GOT3 (cell line): ENCODE data around the gene USP40.
"Not testable (repeated sequence)": the region's sequence is repeated elsewhere in the genome, so short reads cannot be mapped to it uniquely, and the experiment has no call there.

ENCODE experiments used
- DNase-seq: peaks from one replicate; lab custom pipeline; 2025; ENCODE audit warnings: mixed read lengths; lab: John Stamatoyannopoulos, UW

USP40 gene

DNA sequence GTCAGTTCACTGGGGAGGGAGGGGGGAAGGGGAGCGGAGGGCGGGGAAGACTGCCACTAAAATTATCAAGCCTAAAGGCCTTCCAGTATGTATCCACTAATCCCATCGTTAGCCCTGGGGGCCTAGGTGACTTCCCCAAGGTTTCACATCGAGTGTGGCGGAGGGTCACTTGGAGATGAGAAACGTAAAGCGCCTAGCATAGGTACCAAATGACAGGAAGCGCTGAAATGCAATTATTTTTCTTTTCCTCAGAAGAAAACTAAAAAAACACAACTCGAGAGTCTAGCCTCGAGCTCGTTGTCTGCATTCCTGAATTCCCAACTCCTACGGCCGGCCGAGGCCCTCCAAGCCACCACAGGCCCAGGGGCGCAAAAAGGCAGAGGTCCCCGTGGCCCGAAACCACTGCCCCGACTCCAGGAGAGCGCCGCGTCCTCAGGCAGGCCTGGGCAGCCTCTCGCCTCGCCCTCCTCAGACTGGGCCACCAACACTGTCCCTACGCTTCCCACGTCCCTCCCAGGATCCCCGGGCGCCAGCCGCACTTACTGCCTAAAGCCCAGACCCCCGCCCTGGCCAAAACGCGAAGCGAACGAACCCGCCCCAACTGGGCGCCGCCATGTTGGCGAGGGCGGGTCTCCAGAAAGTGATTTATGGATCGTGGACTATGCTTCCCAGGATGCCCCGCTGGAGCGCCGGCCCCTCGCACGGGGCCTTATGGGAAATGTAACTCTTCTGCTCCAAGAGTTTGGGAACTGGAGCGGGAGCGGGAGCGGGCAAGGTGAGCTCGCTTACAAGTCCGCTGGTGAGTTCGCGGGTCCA, at the start of gene USP40:
TSS of gene USP40 (minus strand) at position 642 of the 816 bp plus-strand sequence. CDS start 1,228 bp downstream, outside the sequence.
- no peak for DNase-seq

- DNase-seq, result no peak
These were observed 44.7 kb upstream of the USP40 start for GRCh38 chr2:233611284-233611683.

DNA sequence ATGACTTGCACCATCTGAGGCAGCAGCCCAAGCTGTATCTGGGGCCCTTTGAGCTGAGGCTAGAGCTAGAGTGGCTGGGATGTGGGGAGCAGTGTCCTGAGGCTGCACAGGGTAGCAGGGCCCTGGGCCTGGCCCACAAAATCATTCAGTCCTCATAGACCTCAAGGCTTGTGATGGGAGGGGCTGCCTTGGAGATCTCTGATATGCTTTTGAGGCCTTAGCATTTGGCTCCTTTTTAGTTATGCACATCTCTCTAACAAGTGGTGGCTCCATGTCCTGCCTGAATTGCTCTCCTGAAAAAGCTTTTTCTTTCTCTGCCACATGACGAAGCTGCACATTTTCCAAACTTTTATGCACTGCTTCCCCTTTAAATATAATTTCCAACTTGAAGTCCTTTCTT, 39.1 kb upstream of the USP40 start:
- no peak for DNase-seq

- no peak for DNase-seq
These were observed 38.2 kb upstream of the USP40 start for GRCh38 chr2:233604826-233605225.

DNA sequence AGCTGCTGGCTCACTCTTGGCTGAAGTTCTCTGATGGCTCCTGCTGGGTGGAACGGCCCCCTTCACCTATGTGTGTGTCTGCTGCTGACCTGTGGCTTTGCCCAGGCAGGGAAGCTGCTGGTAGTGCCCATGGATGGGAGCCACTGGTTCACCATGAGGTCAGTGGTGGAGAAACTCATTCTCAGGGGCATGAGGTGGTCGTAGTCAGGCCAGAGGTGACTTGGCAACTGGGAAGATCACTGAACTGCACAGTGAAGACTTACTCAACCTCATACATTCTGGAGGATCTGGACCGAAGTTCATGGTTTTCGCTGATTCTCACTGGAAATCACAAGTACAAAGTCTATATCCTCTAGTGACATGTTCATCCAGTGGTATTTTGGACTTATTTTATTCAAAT, 36.9 kb upstream of the USP40 start:
- DNase-seq, result no peak

DNA sequence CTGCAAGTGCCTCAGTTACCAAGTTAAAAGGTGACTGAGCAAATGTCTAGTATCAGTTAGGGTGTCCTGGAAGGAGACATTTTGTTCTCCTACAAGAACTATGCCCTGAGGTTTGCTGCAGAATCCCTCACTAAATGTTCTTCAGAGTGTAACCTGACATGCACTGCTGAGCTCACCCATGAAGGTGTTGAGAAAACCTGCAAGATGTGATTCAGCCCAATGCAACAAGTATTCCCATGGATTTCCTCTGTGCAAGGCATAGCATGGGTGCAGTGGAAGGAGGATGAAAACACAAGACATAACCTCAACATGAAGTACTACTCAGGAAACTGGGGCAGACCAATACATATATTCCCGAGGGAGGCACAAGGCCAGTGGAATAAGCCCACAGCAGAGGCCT, 35.5 kb upstream of the USP40 start:
- no peak for DNase-seq

- DNase-seq, result no peak
These were observed 33.8 kb upstream of the USP40 start for GRCh38 chr2:233600386-233600785.

DNA sequence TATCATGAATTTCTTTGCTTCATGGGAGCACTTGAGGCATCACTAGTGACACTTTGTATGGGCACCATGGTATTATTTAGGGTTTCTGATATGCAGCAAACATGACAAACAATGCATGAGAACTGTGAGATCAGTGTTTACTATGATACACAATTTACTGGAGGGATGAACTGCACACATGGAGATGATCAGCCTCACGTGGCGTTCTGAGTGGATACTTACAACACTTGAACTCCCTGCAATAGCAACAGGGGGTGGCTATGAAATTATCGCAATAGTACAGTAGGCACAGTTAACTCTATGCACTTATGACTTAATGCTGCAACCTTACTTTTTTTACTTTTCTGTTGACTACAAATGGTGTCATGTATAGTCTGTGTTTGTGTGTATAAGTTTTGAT, 32.4 kb upstream of the USP40 start:
- DNase-seq, result no peak

GRCh38 chr2:233597522-233597921, 30.9 kb upstream of the USP40 start:
- DNase-seq, result no peak

- no peak for DNase-seq
These were observed 26.6 kb upstream of the USP40 start for GRCh38 chr2:233593201-233593600.

GRCh38 chr2:233592706-233593105, 26.1 kb upstream of the USP40 start:
- not testable (repeated sequence) for DNase-seq

DNA sequence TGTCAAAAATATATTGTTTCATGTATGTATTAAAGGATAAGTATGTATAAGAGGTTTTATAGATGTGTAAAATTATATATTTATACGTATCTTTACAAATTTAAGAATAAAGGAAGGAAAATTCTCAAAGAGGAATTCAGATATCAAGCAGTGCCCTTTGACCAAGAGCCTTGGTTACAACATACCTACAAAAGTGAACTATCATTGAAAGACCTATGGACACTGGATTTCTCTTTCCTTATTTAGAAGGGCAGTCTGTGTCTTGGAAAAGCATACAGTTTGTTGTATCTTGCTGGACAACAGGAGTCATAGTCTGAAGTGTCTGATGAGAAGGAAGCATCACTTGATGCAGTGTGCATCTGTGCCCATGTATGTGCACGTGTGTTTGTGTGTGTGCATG, 21.8 kb upstream of the USP40 start:
- no peak for DNase-seq

DNA sequence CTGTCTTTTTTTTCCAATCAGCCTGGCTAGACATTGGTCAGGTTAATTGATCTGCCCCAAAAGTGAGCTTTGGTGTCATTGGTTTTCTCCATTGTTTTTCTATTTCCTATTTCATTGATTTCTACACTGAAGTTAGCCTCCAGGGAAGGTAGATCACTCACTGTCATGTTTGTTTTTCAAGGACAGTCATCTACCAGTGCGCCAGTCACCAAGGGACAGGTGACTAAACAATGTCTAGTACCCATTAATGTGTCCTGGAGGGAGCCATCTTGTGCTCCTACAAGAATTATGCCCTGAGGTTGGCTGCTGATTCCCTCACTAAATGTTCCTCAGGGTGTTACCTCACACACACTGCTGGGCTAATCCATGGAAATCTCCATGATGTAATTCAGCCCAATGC, 17.6 kb upstream of the USP40 start:
- no peak for DNase-seq

- DNase-seq, result not testable (repeated sequence)
These were observed 16.8 kb upstream of the USP40 start for GRCh38 chr2:233583217-233583965.

DNA sequence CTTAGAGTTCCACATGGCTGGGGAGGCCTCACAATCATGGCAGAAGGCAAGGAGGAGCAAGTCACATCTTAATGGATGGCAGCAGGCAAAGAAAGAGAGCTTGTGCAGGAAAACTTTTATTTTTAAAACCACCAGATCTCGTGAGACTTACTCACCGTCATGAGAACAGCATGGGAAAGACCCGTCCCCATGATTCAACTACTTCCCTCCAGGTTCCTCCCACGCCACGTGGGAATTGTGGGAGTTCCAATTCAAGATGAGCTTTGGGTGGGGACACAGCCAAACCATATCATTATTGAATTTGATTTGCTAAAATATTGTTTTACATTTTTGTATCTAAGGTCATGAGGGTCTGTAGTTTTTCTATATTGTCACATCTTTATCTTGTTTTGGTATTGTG, 10.8 kb upstream of the USP40 start:
- not testable (repeated sequence) for DNase-seq

DNA sequence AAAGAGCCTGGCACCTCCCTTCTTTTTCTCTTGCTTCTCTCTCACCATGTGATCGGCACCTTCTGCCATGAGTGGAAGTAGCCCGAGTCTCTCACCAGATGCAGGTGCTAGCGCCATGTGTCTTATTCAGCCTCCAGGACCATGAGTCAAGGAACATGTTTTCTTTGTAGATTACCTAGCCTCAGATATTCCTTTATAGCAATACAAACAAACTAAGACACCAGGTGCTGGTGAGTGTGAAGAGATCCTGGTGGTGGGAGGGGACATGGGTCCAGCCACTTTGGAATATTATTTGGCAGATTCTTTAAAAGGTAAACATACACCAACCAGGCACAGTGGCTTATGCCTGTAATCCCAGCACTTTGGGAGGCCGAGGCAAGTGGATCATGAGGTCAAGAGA, 5.9 kb upstream of the USP40 start:
- no peak for DNase-seq

DNA sequence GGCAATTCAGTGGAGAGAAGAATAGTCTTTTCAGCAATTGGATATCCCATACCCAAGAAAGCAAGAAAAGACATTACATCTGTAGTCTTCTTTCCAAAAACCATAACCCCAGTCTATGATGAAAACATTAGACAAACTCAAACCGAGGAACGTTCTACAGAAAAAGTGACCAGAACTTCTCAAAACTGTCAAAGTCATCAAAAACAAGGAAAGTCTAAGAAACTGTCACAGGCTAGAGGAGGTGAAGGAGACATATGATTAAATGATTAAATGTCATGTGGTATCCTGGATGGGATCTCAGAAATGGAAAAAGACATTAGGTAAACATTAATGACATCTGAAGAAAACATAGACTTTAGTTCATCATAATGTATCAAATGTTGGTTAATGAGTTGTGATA, 4.9 kb upstream of the USP40 start:
- DNase-seq, result no peak

- no peak for DNase-seq
These were observed 4.4 kb upstream of the USP40 start for GRCh38 chr2:233571001-233571400.

DNA sequence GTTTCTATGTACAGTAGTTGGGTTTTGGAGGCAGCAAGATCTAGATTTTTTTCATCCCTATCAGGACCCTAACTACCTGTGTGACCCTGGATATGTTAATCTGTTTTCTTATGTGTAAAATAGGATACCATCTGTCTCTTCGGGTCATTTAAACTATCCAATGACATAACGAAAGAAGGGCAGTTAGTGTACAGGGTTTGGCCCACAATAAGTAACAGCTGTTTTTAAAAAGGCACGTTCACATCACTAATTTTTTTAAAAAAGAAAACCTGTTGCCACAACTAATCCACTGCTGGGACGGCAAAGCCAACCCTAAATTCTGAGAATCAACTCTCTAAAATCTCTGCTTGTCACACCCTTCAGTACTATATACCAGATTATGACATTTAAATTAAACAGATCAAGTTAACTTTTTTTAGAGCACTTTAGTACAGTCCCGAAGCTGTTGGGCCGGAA, 869 bp downstream of the USP40 start:
- no peak for DNase-seq

GRCh38 chr2:233563663-233564430, 2.7 kb downstream of the USP40 start:
- DNase-seq, result no peak

DNA sequence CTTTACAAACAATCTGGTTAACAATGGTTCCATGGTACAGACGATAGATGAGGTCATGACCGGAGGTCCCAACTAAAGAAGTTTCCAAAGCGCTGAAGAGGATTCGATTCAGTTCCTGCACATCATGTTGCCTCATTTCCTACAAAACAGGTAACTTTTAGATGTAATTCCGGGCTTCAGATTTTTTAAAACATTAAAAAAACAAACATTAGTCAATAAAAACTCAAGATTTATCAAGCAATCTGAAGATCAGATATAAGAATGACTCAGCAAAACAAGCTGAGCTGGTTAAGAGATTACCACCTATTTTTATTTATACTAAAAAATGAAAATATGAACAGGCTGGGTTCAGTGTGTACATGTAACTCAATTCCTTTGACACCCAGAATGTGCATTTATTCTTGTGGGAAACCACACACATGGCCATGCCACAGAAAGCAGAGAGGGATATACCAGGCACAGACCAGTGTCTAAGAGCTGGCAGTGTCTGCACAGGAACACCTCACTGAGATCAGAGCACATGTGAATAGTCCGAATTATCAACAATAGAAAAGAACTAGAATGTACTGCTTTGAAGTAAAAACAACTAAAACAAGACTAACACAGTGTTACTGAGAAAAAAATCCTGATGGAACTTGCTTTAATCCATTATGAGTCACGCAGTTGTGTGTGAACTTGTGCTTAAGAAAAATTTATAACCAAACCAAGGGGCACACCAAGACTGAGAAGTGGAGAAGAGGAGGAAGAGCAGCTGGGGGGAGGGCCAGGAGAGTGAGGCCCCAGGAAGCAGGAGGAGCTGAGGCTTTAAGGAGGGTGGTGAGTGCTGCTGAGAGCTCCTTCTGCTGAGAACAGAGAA, 9.5 kb downstream of the USP40 start:
- no peak for DNase-seq

- no peak for DNase-seq
These were observed 13.2 kb downstream of the USP40 start for GRCh38 chr2:233553366-233553765.
